ENCODE data around the gene CYP11A1. TPM values are rescaled to one million over a fixed set of nuclear protein-coding genes. Genes with fewer than 3 reads are reported as not detected.

CYP11A1 gene
- polyA plus RNA-seq, 3 donors: not detected

DNA sequence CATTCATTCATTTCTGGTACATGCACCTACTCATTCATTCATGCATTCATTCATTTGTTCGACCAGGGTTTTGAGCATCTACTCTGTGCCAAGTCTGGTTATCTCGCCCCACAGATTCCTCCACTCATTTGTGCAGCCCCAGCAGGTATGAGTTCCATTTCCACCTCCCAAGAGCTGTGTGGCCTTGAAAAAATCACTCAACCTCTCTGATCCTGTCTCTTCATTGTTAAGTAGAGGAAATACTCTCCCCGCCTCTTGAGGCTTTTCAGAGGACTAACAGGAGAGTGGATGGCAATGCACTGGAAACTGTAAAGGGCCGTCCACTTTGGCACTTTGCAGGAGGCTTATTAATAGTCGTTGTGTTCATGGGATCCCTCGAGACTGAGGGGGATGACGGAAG is 61.8 kb downstream of the CYP11A1 start:
- intact Hi-C loops (cut with micrococcal nuclease): no loop called here
- WGBS (ENCODE audit: insufficient coverage): 91% methylated on average over 6 of the region's 7 CpGs
- no peaks in the 10 kb centered on the region for H3K36me3 ChIP-seq (replicated peaks in 1 of 2; ENCODE audit: control insufficient read depth in 1 of 2, insufficient read depth in 2 of 2, low read length in 2 of 2)
- no peak overlapping the region for H3K4me3 Mint-ChIP-seq
- no peak overlapping the region for H3K9ac ChIP-seq (ENCODE audit: insufficient read depth, low read length, poor library complexity, severe bottlenecking)
- no peak overlapping the region for H2AFZ ChIP-seq (ENCODE audit: insufficient read depth, low read depth, low read length, poor library complexity, severe bottlenecking)
- H3K27me3 Mint-ChIP-seq (ENCODE audit: low read depth in 3 of 3): peaks cover 12 to 43% (median 26%) of the 10 kb centered on the region in 3 donors
- DNase-seq: no peak
- H3K4me1 Mint-ChIP-seq: no peaks in the 10 kb centered on the region
- TF ChIP-seq CTCF (IDR thresholded peaks at IDR 0.05): no peak
- H3K27me3 ChIP-seq (ENCODE audit: control insufficient read depth in 2 of 2, insufficient read depth in 2 of 2, low read length in 2 of 2): peaks cover 0 to 5% of the 10 kb centered on the region in 2 donors
- no peaks in the 10 kb centered on the region for H3K4me1 ChIP-seq (ENCODE audit: control insufficient read depth in 1 of 2, insufficient read depth in 2 of 2, low read length in 2 of 2)
- no peaks in the 10 kb centered on the region for H4K20me1 ChIP-seq (ENCODE audit: insufficient read depth, low read length)
- H3K27ac Mint-ChIP-seq: no peak overlapping the region
- no peaks in the 10 kb centered on the region for H3K79me2 ChIP-seq (ENCODE audit: insufficient read depth, low read length)
- H3K9me3 ChIP-seq (replicated peaks in 1 of 2; ENCODE audit: control insufficient read depth in 1 of 2, insufficient read depth in 1 of 2, low read length in 2 of 2): no peaks in the 10 kb centered on the region
- no peaks in the 10 kb centered on the region for H3K9me3 Mint-ChIP-seq
- no peak overlapping the region for H3K4me2 ChIP-seq (replicated peaks; ENCODE audit: extremely low read depth, low read length, poor library complexity, severe bottlenecking)
- no peak overlapping the region for H3K27ac ChIP-seq (ENCODE audit: low read depth in 1 of 2, low read length in 2 of 2)
- H3K4me3 ChIP-seq (replicated peaks in 1 of 3; ENCODE audit: low read depth in 2 of 3, low read length in 3 of 3): no peak overlapping the region
- H3K36me3 Mint-ChIP-seq: no peaks in the 10 kb centered on the region

DNA sequence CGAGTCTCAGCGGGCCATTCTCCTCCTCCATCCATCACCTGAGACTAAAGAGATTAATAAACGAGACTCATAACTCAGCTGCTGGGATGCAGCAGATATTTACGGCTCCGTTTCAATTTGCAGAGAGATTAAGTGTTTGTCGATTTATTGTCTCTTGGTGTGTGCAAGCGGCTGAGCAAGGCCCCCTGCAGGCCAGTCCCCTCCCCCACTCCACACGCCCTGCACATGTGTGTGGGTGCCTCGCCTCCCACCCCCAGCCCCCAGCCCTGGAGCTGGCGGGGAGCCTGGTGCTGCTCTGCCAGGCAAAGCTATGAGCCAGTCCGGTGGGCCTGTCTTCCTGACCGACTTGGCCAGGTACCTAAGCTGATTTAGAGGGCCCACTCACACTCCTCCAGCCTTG is 63.0 kb downstream of the CYP11A1 start:
- intact Hi-C loops (cut with micrococcal nuclease): no loop called here

More for the DNA sequence above, 63.0 kb downstream of the CYP11A1 start:
- TF ChIP-seq CTCF (IDR thresholded peaks at IDR 0.05): no peak
- Mint-ChIP-seq H3K4me3 (no peak overlapping the region), H3K9me3 (no peaks in the 10 kb centered on the region), H3K27ac (peak overlapping the region in 1 of 7 donors; percentile 47), H3K27me3 (ENCODE audit: low read depth in 3 of 3) (peaks cover 19 to 46% (median 27%) of the 10 kb centered on the region in 3 donors), H3K4me1 (no peaks in the 10 kb centered on the region), H3K36me3 (no peaks in the 10 kb centered on the region)
- Histone ChIP-seq H3K4me3 (replicated peaks in 1 of 3; ENCODE audit: low read depth in 2 of 3, low read length in 3 of 3) (no peak overlapping the region), H3K27me3 (ENCODE audit: control insufficient read depth in 2 of 2, insufficient read depth in 2 of 2, low read length in 2 of 2) (peaks cover 0 to 5% of the 10 kb centered on the region in 2 donors), H3K36me3 (replicated peaks in 1 of 2; ENCODE audit: control insufficient read depth in 1 of 2, insufficient read depth in 2 of 2, low read length in 2 of 2) (no peaks in the 10 kb centered on the region), H3K79me2 (ENCODE audit: insufficient read depth, low read length) (no peaks in the 10 kb centered on the region), H4K20me1 (ENCODE audit: insufficient read depth, low read length) (no peaks in the 10 kb centered on the region), H3K4me2 (replicated peaks; ENCODE audit: extremely low read depth, low read length, poor library complexity, severe bottlenecking) (no peak overlapping the region), H3K4me1 (ENCODE audit: control insufficient read depth in 1 of 2, insufficient read depth in 2 of 2, low read length in 2 of 2) (no peaks in the 10 kb centered on the region), H3K27ac (ENCODE audit: low read depth in 1 of 2, low read length in 2 of 2) (no peak overlapping the region), H3K9ac (ENCODE audit: insufficient read depth, low read length, poor library complexity, severe bottlenecking) (no peak overlapping the region), H3K9me3 (replicated peaks in 1 of 2; ENCODE audit: control insufficient read depth in 1 of 2, insufficient read depth in 1 of 2, low read length in 2 of 2) (no peaks in the 10 kb centered on the region), H2AFZ (ENCODE audit: insufficient read depth, low read depth, low read length, poor library complexity, severe bottlenecking) (no peak overlapping the region)
- DNase-seq: no peak
- WGBS (ENCODE audit: insufficient coverage): 80% methylated on average over 4 of the region's 12 CpGs
